Measurements from ENCODE around the gene CSRNP3.

CSRNP3 gene, protein sequence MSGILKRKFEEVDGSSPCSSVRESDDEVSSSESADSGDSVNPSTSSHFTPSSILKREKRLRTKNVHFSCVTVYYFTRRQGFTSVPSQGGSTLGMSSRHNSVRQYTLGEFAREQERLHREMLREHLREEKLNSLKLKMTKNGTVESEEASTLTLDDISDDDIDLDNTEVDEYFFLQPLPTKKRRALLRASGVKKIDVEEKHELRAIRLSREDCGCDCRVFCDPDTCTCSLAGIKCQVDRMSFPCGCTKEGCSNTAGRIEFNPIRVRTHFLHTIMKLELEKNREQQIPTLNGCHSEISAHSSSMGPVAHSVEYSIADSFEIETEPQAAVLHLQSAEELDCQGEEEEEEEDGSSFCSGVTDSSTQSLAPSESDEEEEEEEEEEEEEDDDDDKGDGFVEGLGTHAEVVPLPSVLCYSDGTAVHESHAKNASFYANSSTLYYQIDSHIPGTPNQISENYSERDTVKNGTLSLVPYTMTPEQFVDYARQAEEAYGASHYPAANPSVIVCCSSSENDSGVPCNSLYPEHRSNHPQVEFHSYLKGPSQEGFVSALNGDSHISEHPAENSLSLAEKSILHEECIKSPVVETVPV

DNA sequence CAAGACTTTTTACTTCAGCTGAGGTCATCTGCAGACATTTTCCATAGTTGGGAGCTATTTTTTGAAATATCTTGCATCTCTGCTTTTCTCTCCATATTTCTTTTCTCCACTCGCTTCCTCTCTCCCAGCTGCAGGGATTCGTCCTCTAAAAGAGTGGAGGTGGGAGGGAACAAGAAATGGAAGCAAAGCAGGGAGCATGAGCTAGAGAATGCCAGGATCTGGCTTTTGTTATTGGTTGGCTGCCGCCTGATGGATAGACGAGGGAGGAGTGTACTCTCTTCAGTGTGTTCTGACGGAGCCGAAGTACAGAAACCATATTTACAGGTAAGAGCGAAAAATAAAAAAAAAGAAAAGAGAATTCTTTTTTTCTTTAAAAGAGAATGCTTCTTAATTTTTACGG lies at the start of gene CSRNP3:
Gene CSRNP3, plus strand, starts transcription at position 282 of the 400 bp plus-strand sequence. CDS start 125,368 bp downstream, outside the sequence.
- no peak for DNase-seq (ENCODE audit: low read depth in 2 of 2)

DNA sequence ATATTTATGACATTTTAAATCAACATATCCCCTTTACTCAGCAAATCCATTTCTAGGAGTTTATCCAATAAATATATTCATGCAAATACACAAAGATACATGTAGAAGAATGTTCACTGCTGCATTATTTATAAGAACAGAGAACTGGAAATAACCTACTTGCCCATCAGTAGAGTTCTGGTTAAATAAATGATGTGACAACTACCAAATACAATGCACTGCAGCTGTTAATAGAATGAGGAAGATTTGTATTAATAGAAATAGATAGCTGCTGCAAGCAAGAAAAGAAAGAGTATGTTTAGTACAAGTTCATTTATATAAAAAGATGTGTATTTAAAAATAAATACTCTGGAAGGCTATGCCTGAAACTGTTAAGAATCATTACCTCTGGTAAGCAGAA lies 49.3 kb upstream of the CSRNP3 start:
- no peak for DNase-seq (ENCODE audit: low read depth in 2 of 2)

DNA sequence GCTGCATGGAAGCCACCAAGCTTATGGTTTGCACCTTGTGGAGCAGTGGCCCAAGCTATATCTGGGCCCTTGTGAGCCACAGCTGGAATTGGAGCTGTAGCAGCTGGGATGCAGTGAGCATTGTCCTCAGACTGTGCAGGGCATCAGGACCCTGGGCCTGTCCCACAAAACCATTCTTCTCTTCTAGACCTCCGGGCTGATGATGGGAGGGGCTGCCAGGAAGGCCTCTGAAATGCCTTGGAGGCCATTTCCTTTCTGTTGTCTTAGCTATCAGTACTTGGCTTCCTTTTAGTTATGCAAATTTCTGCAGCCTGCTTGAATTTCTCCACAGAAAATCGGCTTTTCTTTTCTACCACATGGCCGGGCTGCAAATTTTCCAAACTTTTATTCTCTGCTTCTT lies 46.4 kb upstream of the CSRNP3 start:
- DNase-seq (ENCODE audit: low read depth in 2 of 2) = no peak

DNA sequence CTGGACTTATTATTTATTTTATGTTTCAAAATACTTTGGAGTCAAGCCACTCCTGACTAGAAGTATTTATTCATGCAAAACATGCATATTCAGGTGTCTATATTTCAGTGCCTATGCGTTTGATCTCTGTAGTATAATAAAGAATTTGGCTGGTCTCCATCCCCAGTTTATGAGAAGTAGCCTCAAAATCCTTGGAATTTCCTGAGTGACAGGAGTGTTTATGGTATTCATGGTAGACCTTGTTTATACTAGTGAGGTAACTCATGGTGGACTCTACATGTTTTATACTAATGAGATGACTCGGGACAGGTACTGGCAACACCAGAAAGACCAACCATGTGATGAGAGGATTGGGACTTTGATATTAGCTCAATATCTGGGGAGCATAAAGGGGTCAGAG lies 43.9 kb upstream of the CSRNP3 start:
- no peak for DNase-seq (ENCODE audit: low read depth in 2 of 2)

DNA sequence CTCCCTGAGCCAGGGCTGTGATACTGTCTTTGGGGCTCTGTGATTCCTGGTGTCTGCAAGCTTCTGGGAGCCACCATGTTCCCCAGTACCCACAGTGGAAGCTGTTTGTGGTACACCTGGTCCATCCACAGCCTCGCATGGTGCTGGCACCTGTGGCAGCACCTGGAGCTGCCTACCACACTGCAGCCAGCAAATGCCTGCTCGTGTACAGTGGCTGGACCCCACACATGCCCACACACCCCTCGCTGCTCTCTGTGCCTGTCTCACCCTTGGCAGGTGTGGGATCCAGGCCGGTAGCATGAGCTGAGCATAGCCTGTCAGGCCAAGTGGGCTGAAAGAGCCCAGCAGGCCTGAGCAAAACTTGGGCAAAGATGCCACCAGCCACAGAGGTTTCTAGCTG lies 41.8 kb upstream of the CSRNP3 start:
- DNase-seq (ENCODE audit: low read depth in 2 of 2) = no peak

DNA sequence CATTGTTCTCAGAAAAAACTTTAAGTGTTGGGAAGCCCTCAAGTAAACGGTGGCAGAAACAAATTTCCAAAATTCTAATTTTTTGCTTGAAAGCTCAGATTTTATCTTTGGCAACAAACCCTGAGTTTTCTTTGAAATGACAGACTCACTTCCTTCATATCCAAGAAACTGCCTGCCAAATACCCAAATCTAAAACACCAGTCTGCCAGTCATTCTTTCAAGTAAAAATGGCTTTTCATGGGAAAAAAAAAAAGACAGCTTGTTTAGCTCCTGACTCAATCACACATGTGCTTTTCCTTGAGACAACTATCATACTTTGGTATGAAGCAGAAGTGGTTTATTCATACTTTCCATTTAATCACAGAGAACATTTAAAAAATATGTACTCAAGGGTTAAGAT lies 40.6 kb upstream of the CSRNP3 start:
- DNase-seq (ENCODE audit: low read depth in 2 of 2) = no peak

DNA sequence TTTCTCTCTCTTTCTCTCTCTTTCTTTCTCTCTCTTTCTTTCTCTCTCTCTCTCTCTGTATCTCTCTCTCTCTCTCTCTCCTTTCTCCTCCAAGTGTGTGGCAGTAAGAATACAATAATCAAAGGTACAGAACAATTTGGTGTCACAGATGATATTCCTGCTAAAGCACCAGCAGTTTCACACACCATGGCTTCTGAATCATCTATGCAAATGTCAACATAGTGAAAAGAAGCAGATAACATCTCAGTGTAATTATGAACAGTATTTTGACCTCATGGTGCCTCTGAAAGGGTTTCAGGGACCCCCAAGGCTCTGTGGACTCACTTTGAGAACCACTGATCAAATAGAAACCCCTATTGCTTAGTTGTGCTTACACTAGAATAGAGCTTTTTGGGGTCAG lies 38.5 kb upstream of the CSRNP3 start:
- no peak for DNase-seq (ENCODE audit: low read depth in 2 of 2)

DNA sequence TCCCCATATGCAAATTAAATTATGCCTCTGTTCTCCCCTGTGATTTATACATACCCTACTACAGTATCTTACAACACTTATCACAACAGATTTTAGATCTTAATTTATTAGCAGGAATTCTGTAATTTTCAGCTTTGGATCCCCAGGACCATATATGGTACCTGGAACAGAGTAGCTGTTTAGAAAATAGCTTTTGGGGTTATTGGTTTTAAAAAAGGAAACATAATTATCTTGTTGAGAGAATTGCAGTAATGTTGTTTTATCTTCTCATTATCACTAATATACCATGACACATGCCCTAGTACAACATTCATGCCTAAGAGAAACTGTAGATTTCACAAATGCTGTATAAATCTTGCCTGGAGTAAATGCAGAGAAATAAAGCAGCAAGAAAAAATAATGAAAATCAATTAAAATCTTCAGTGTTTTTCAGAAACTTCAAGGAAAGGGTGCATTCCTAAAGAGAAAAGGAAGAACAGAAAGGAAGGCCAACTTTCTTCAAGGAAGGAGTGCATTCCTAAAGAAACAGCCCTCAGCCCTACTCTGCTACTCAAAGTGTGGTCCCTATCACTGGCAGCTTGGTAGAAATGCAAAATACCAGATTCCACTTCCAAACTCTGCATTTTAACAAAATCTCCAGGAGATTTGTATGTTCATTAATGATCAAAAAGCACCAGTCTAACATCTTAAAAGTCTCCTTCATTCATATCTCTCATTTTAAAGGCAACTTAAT lies 37.1 kb upstream of the CSRNP3 start:
- DNase-seq (ENCODE audit: low read depth in 2 of 2) = no peak

DNA sequence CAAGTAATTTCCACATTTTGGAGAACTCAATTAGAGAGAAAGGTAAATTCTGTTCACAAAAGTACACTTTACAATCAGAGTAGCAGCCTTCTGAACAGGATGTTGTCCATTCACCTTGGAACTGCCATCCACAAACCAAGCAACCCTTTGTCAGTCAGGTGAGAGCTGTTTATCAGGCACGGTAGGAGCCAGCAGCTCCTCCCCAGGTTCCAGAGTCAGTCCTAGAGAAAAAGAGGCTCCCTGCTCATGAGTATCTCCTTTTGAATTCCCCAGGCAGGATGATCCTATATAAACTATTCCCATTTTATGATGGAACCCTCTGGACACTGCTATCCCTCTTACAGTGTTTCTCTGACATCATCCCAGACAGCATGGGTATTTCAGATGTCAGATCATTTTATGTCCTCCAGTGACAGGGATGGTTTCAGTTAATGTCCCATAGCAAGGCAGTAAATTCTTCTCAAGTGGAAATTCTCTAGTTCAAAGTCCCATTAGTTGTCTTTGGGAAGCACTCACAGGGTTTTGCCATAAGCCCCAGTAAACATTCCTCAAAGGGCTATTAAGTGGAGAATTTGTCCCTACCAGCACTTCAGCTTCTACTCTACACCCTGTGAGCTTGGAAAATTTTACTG lies 34.5 kb upstream of the CSRNP3 start:
- DNase-seq (ENCODE audit: low read depth in 2 of 2) = no peak

DNA sequence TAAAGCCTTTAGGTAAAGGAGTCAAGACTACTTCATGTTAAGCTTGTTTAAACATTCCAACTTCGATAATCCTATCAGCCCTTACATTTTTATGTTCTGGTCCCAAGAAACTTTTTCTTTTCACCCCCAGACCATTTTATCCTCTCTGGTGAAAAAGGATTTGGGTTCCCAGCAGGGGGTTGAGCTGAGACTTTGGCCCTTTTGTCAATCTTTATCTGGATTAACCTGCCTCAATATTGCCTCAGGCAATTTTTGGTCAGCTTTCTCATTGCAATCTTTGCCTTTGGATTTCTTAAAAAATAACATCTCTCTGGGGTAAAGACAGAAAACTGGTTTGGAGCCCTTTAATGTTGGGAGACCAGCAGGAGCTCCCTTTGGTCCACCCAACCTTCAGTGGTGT lies 33.9 kb upstream of the CSRNP3 start:
- DNase-seq (ENCODE audit: low read depth in 2 of 2) = no peak

DNA sequence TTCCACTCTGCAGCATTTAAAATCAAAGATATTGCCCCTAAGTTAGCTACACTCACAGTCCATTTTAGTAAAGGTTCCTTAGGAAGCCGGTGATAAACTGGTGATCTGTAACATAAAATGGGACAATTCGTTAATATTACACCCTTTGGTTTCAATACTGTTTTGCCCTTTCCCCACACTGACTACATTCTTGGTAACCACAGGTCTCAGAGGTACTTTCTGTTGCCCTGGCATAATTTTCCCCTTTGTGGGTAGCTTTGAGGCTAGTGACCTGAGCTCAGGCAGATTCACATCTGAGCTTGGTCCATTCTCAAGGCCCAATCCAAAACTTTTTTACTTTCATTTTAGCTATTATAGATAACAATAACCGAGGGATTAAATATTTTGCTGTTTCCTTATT lies 32.9 kb upstream of the CSRNP3 start:
- DNase-seq (ENCODE audit: low read depth in 2 of 2) = no peak

DNA sequence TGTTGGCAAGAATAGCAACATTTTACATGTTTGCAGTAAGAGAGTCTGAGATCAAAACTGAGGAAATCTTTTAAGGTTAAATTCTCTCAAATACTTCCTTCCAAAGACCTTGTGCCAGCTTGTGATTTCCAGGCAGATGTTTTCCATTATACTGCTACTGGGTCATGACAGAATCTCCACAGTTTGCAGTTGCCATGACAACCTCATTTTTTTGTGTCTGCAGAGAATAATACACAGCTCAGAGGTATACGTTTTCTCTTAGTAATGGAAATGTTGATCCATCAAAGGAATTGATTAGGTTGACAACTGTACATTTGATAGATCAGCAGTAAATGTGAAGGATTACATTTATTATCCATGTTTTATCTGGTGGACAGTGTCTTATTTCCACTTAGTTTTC lies 29.1 kb upstream of the CSRNP3 start:
- no peak for DNase-seq (ENCODE audit: low read depth in 2 of 2)

DNA sequence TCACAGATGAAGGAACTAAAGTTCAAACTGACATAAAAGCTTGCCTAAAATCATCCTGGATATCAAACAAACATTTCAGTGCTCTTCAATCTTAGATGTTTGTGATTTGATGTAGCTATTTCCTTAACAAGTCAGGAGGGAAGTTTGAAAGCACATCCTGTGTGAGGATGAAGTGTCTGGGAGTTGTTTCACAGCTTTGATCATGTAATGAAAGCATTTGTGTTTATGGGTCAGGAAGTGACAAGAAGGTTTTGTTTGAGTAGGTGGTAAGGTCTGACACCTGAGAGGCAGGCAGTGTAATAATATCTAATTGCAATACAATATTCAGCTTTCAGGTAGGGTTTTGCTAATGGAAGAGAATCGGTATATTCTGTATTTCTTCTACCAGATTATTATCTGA lies 26.0 kb upstream of the CSRNP3 start:
- no peak for DNase-seq (ENCODE audit: low read depth in 2 of 2)

DNA sequence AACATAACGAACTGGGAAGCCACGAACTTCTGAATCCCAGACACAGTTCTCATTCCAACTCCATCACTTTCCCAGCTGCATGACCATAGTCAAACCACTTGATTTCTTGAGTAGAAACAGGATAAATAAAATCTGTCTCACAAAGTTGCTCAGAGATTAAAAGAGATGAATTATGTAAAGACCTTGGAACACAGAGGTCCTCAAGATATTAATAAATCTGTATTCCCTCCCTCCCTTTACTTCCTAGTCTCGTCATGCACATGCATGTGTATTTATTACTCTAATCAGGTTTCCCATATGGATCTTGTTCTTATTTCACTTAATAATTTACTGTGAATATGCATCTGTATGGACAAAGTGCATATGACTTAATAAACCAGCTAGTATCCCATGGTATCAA lies 21.1 kb upstream of the CSRNP3 start:
- no peak for DNase-seq (ENCODE audit: low read depth in 2 of 2)

DNA sequence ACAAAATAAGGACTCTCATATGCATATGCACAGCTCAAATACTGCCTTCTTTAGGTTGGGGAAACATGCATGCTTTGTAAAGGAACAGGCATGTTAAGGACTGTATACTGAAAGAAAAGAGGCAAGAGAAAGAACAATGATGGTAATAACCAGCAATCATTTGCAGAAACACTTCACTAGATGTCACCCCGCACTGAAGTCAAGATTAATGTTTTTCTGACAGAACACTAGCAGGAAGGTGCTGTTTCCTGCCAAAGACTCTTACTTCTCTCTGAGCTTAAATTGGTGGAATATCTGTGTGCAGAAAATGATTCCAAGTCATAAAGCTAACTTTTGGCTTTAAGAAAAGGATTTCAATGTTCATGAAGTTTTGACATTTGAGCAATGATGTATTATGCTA lies 19.3 kb upstream of the CSRNP3 start:
- DNase-seq (ENCODE audit: low read depth in 2 of 2) = no peak

DNA sequence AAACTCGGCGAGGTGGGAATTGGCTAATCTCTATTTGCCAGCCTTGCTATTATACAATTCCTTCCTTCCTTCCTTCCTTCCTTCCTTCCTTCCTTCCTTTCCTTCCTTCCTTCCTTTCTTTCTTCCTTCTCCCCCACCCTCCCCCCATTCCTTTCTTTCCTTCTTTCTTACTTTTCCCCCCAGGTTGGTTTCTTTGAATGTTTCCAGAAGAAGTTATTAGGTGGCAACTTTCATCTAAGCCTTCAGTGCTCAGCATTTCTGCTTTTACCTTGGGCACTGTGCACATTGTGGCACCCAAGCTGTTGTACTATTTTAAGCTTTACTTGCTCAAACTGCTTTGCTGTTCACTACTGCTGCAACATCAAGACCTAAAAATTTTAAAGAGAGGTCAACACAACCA lies 17.2 kb upstream of the CSRNP3 start:
- no peak for DNase-seq (ENCODE audit: low read depth in 2 of 2)

DNA sequence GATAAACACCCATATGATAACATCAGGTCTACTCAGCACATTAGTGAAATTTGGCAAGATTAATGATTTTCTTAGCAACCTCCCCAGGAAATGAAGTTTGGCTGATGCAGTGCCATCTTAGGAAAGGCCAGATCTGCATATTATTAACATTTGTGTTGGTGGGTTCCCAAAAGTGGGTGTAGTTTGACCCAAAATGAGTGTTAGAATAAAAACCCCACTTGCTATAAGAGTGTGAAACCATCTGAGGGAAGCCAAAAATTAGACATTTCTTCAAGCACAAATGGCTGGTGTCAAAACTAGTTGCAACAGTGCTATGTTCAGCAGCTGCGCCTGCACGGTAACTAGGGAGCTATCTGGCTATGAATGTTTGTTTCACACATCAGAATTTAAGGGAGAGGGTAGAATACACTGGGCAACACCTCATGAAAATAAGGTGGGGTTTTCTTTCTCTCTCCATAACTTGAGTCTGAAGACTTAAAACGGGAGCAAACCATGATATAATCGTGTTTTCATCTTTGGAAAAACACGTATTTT lies 15.9 kb upstream of the CSRNP3 start:
- DNase-seq (ENCODE audit: low read depth in 2 of 2) = no peak

DNA sequence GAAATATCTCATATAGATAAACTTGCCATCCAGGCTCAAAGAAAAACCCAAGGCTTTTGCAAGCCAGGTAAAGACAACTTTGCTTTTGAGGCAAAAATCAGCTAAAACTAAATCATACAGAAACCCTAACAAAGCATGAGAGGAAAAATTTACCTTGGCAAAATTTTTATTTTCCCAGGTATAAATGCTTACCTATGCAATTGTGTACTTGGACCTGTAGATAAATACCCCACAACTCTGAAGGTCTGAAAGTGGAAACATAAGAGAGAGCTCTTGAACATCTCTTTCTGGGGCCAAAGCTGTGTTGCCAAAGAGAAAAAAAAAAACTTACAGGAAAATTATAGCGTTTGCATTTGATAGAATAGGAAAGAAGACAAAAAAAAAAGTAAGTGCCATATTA lies 14.6 kb upstream of the CSRNP3 start:
- DNase-seq (ENCODE audit: low read depth in 2 of 2) = no peak

DNA sequence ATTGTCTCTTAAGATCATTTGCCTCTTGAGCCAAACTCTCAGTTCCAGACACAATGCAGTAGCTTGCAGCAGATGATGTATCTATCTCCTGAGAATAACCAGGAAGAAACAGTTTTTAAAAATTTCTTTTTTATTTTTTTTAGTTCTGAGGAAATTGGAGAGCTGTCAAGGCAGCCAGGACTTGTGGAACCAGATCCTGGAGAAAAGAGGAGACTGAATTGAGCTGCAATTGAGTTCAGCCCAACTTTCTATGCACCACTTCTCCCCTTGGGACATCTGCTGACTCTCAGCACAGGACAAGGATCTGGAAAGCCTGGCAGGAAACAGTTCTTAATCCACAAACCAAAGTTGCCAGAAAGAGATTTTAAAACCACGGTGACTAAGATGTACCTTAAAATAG lies 13.5 kb upstream of the CSRNP3 start:
- DNase-seq (ENCODE audit: low read depth in 2 of 2) = no peak

DNA sequence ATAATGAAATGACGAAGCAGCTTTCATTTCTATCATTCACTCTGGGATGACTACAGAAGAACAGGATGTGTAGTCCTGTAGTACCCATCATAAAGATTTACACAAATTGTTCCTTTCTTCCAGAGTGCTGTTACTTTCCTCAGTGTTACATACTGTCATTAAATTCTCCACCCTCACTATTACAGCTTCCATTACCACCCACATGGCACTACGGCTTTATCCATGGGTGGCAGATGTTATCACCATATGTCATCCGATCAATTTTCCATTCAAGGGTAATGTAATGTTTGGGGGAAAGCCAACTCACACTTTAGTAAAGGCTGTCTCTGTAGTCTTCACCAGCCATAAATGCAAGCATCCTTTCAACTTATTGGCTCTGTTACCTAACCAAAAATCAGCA lies 7.1 kb upstream of the CSRNP3 start:
- DNase-seq (ENCODE audit: low read depth in 2 of 2) = no peak

DNA sequence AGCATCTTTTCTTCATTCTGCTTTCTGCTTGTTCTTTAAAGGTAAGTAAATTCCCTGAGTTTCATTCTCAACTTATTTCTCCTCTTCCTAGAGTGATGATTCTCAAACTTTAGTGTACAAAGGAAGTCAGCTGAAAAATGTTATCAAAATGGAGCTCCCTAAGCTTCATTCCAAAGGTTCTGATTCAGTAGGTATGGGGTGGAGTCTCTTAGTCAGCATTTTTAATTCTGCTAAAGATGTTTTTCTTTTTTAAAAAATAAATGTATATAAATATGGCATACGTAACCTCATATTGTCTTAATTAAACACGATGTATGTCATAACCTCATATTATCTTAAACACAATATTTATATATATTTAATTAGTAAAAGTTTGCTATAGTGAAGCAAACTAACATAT lies 3.1 kb upstream of the CSRNP3 start:
- no peak for DNase-seq (ENCODE audit: low read depth in 2 of 2)

DNA sequence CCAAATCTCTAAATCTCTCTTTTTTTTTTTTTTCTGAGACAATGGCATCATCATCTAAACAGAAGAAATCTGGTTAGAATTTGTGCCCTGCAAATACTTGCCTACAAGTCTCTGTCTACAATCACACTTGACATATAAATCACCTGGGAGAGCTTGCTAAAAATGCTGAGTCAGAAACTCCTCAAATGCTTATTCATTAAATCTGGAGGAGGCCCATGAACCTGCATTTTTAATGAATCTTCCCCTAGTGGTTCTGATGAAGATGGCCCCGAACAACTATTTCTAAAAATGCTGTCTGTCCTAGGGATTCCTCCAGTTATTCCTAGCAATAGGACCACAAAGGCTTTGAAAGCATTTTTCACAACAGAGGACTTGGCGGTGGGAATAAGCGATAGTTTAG lies 1.6 kb upstream of the CSRNP3 start:
- no peak for DNase-seq (ENCODE audit: low read depth in 2 of 2)
